ENCODE results near the gene TSEN15.

TSEN15 gene

GRCh38 chr1:184030433-184031091 is 21.0 kb upstream of the TSEN15 start:
- H3K27ac ChIP-seq, result no peak overlapping the region
- TF ChIP-seq ZFX (IDR thresholded peaks at IDR 0.05; ENCODE audit: borderline replicate concordance), result no peak
- TF ChIP-seq CTCF (IDR thresholded peaks at IDR 0.05), result no peak

- H3K27ac ChIP-seq, result no peak overlapping the region
- TF ChIP-seq ZFX (IDR thresholded peaks at IDR 0.05; ENCODE audit: borderline replicate concordance) (no peak), CTCF (IDR thresholded peaks at IDR 0.05) (no peak)
Measured at GRCh38 chr1:184031092-184031408, 20.5 kb upstream of the TSEN15 start.

GRCh38 chr1:184031409-184032107 is 20.0 kb upstream of the TSEN15 start:
- TF ChIP-seq CTCF (IDR thresholded peaks at IDR 0.05) (no peak), ZFX (IDR thresholded peaks at IDR 0.05; ENCODE audit: borderline replicate concordance) (no peak)
- H3K27ac ChIP-seq, result no peak overlapping the region

GRCh38 chr1:184032306-184032929 is 19.1 kb upstream of the TSEN15 start:
- no peak for TF ChIP-seq ZFX (IDR thresholded peaks at IDR 0.05; ENCODE audit: borderline replicate concordance)
- no peak for TF ChIP-seq CTCF (IDR thresholded peaks at IDR 0.05)
- H3K27ac ChIP-seq, result no peak overlapping the region

GRCh38 chr1:184032930-184033418 is 18.6 kb upstream of the TSEN15 start:
- no peak overlapping the region for H3K27ac ChIP-seq
- TF ChIP-seq ZFX (IDR thresholded peaks at IDR 0.05; ENCODE audit: borderline replicate concordance) (no peak), CTCF (IDR thresholded peaks at IDR 0.05) (no peak)

GRCh38 chr1:184033711-184034167 is 17.8 kb upstream of the TSEN15 start:
- no peak overlapping the region for H3K27ac ChIP-seq
- TF ChIP-seq CTCF (IDR thresholded peaks at IDR 0.05) (no peak), ZFX (IDR thresholded peaks at IDR 0.05; ENCODE audit: borderline replicate concordance) (no peak)

Measured in 22Rv1 (cell line).